WTC11 (cell line): ENCODE results near the gene TPM3. TPM values are rescaled to one million over a fixed set of nuclear protein-coding genes. Genes with fewer than 3 reads are reported as not detected.

Source experiments
- ATAC-seq: fragments of 200-7000 bp; cut with Tn5 transposase; 2 replicates; pipeline ENCODE4 v1.10.0; 2021; ENCODE audit warnings: mild to moderate bottlenecking, moderate library complexity
- CTCF ChIA-PET: fragments of 300-600 bp; sonication (Branson Sonifier 250); formaldehyde crosslinking; loops from one replicate; lab custom pipeline; 2021; ENCODE audit warnings: antibody characterized with exemption; lab: Charles Lee
- POLR2A ChIA-PET: fragments of 350-600 bp; sonication (Branson Sonifier 250); formaldehyde crosslinking; loops from one replicate; lab custom pipeline; 2021; ENCODE audit warnings: antibody characterized with exemption; lab: Charles Lee
- DNase-seq: peaks from one replicate; pipeline ENCODE4 v3.0.0; 2021; ENCODE audit warnings: low spot score
- H3K27ac Mint-ChIP-seq: 2 replicates; pipeline ENCODE4 v1.8.0; 2021; ENCODE audit warnings: mixed read lengths
- H3K27me3 Mint-ChIP-seq: 2 replicates; pipeline ENCODE4 v1.8.0; 2021; ENCODE audit warnings: low read depth, mild to moderate bottlenecking, moderate library complexity, mixed read lengths
- H3K36me3 Mint-ChIP-seq: 2 replicates; pipeline ENCODE4 v1.8.0; 2021; ENCODE audit warnings: mixed read lengths
- H3K4me1 Mint-ChIP-seq: 2 replicates; pipeline ENCODE4 v1.8.0; 2022; ENCODE audit warnings: mixed read lengths
- H3K4me3 Mint-ChIP-seq: 2 replicates; pipeline ENCODE4 v1.8.0; 2021; ENCODE audit warnings: mild to moderate bottlenecking, moderate library complexity, mixed read lengths
- H3K9me3 Mint-ChIP-seq: 2 replicates; pipeline ENCODE4 v1.8.0; 2021; ENCODE audit warnings: mixed read lengths
- ELF4 ChIP-seq: sonication (generic); formaldehyde crosslinking; IDR thresholded peaks from 2 replicates; pipeline ENCODE4 v1.8.1; 2022; ENCODE audit warnings: low read depth, mild to moderate bottlenecking, moderate library complexity, missing genetic modification reagents
- ETV6 ChIP-seq: sonication (generic); formaldehyde crosslinking; IDR thresholded peaks from 2 replicates; pipeline ENCODE4 v1.8.1; 2022; ENCODE audit warnings: mild to moderate bottlenecking, missing genetic modification reagents
- FOXJ3 ChIP-seq: sonication (generic); formaldehyde crosslinking; IDR thresholded peaks from 2 replicates; pipeline ENCODE4 v1.9.0; 2021; ENCODE audit warnings: missing genetic modification reagents, mild to moderate bottlenecking, borderline replicate concordance
- GABPB1 ChIP-seq: sonication (generic); formaldehyde crosslinking; IDR thresholded peaks from 2 replicates; pipeline ENCODE4 v1.8.1; 2023; ENCODE audit warnings: mild to moderate bottlenecking, missing genetic modification reagents
- OVOL2 ChIP-seq: fragments of 250-450 bp; sonication (Bioruptor Pico); IDR thresholded peaks from 2 replicates; pipeline ENCODE4 v1.9.0; 2021; ENCODE audit warnings: mild to moderate bottlenecking, borderline replicate concordance
- TCF7 ChIP-seq: sonication (generic); formaldehyde crosslinking; IDR thresholded peaks from 2 replicates; pipeline ENCODE4 v1.8.0; 2022; ENCODE audit warnings: mild to moderate bottlenecking, low read depth, missing genetic modification reagents, moderate library complexity
- ZNF396 ChIP-seq: fragments of 250-450 bp; sonication (Bioruptor Pico); IDR thresholded peaks from 2 replicates; pipeline ENCODE4 v1.8.0; 2021; ENCODE audit warnings: mild to moderate bottlenecking, moderate library complexity, borderline replicate concordance
- total RNA-seq: library from RNA; stranded (reverse); gene quantifications from 3 replicates; pipeline ENCODE4 v1.2.3, GENCODE V29; 2021
- TF ChIP-seq, protein P1 (sequence below): sonication (generic); formaldehyde crosslinking; IDR thresholded peaks from 2 replicates; pipeline ENCODE4 v1.8.0; 2022; ENCODE audit warnings: mild to moderate bottlenecking, missing genetic modification reagents
- TF ChIP-seq, protein P2 (sequence below): sonication (generic); formaldehyde crosslinking; IDR thresholded peaks from 2 replicates; pipeline ENCODE4 v1.8.0; 2022; ENCODE audit warnings: mild to moderate bottlenecking, missing genetic modification reagents
- TF ChIP-seq, protein P3 (sequence below): sonication (generic); formaldehyde crosslinking; IDR thresholded peaks from 2 replicates; pipeline ENCODE4 v1.8.1; 2023; ENCODE audit warnings: mild to moderate bottlenecking, missing genetic modification reagents, borderline replicate concordance
- TF ChIP-seq, protein P4 (sequence below): sonication (generic); formaldehyde crosslinking; IDR thresholded peaks from 2 replicates; pipeline ENCODE4 v1.8.1; 2022; ENCODE audit warnings: missing genetic modification reagents, borderline replicate concordance
- TF ChIP-seq, protein P5 (sequence below): fragments of 250-450 bp; sonication (Bioruptor Pico); IDR thresholded peaks from 2 replicates; pipeline ENCODE4 v1.8.0; 2021; ENCODE audit warnings: mild to moderate bottlenecking
- TF ChIP-seq, protein P6 (sequence below): sonication (generic); formaldehyde crosslinking; IDR thresholded peaks from 2 replicates; pipeline ENCODE4 v1.8.0; 2022; ENCODE audit warnings: mild to moderate bottlenecking, missing genetic modification reagents
- TF ChIP-seq, protein P7 (sequence below): fragments of 250-450 bp; sonication (Bioruptor Pico); conservative IDR thresholded peaks from 2 replicates; pipeline ENCODE4 v1.9.0; 2021; ENCODE audit warnings: mild to moderate bottlenecking

TPM3 gene
- total RNA-seq, 1 experiment from 2014 or later, result 614 TPM

DNA sequence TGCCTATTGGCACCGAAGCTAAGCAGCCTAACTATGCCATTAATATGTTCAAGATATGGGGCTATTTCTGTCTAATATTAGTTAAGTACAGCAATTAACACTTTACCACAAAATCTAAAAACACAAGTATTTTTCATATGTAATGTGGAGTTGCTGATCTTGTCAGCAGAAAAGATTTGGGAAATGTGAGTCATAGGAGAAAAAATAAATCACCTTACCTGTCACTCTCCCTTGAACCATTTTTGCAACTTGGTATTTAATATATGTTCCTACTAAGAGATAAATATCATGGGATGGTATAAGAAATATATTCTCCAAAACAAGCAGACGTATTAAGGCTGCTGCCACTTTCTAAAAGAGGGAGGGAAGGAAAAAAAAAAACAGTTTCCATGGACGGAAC, 54.0 kb downstream of the TPM3 start (continued):
- TF ChIP-seq, protein P1, sequence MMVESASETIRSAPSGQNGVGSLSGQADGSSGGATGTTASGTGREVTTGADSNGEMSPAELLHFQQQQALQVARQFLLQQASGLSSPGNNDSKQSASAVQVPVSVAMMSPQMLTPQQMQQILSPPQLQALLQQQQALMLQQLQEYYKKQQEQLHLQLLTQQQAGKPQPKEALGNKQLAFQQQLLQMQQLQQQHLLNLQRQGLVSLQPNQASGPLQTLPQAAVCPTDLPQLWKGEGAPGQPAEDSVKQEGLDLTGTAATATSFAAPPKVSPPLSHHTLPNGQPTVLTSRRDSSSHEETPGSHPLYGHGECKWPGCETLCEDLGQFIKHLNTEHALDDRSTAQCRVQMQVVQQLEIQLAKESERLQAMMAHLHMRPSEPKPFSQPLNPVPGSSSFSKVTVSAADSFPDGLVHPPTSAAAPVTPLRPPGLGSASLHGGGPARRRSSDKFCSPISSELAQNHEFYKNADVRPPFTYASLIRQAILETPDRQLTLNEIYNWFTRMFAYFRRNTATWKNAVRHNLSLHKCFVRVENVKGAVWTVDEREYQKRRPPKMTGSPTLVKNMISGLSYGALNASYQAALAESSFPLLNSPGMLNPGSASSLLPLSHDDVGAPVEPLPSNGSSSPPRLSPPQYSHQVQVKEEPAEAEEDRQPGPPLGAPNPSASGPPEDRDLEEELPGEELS (CRISPR knock-in tag), result no peak

DNA sequence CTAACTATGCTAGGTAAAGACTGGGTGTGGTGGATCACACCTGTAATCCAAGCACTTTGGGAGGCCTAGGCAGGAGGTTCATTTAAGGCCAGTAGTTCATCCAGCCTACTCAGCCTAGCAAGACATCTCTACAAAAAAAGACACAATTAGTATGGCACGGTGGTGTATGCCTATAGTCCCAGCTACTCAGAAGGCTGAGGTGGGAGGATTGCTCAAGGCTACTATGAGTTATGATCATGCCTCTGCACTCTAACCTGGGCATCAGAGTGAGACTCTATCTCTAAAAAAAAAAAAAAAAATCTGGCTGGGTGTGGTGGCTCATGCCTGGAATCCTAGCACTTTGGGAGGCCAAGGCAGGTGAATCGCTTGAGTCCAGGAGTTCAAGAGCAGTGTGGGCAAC, 58.6 kb downstream of the TPM3 start:
- Mint-ChIP-seq H3K9me3 (no peaks in the 10 kb centered on the region), H3K27ac (no peak overlapping the region), H3K36me3 (no peaks in the 10 kb centered on the region), H3K4me3 (no peak overlapping the region), H3K4me1 (no peaks in the 10 kb centered on the region), H3K27me3 (no peaks in the 10 kb centered on the region)
- CTCF ChIA-PET, result no interaction called here
- POLR2A ChIA-PET, result interaction anchor here (0.7 kb wide), 1 partner anchor 114 kb away, joined by 3 read pairs; no protein-coding TSS in a partner anchor
- TF ChIP-seq, protein P2, sequence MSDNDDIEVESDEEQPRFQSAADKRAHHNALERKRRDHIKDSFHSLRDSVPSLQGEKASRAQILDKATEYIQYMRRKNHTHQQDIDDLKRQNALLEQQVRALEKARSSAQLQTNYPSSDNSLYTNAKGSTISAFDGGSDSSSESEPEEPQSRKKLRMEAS (CRISPR knock-in tag), result no peak
- TF ChIP-seq, protein P3, sequence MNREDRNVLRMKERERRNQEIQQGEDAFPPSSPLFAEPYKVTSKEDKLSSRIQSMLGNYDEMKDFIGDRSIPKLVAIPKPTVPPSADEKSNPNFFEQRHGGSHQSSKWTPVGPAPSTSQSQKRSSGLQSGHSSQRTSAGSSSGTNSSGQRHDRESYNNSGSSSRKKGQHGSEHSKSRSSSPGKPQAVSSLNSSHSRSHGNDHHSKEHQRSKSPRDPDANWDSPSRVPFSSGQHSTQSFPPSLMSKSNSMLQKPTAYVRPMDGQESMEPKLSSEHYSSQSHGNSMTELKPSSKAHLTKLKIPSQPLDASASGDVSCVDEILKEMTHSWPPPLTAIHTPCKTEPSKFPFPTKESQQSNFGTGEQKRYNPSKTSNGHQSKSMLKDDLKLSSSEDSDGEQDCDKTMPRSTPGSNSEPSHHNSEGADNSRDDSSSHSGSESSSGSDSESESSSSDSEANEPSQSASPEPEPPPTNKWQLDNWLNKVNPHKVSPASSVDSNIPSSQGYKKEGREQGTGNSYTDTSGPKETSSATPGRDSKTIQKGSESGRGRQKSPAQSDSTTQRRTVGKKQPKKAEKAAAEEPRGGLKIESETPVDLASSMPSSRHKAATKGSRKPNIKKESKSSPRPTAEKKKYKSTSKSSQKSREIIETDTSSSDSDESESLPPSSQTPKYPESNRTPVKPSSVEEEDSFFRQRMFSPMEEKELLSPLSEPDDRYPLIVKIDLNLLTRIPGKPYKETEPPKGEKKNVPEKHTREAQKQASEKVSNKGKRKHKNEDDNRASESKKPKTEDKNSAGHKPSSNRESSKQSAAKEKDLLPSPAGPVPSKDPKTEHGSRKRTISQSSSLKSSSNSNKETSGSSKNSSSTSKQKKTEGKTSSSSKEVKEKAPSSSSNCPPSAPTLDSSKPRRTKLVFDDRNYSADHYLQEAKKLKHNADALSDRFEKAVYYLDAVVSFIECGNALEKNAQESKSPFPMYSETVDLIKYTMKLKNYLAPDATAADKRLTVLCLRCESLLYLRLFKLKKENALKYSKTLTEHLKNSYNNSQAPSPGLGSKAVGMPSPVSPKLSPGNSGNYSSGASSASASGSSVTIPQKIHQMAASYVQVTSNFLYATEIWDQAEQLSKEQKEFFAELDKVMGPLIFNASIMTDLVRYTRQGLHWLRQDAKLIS (CRISPR knock-in tag), result no peak
- TF ChIP-seq FOXJ3 (CRISPR knock-in tag) (no peak), GABPB1 (no peak), ETV6 (CRISPR knock-in tag) (no peak), ELF4 (CRISPR knock-in tag) (no peak), OVOL2 (no peak), ZNF396 (CRISPR knock-in tag) (no peak), TCF7 (CRISPR knock-in tag) (no peak)
- TF ChIP-seq, protein P4, sequence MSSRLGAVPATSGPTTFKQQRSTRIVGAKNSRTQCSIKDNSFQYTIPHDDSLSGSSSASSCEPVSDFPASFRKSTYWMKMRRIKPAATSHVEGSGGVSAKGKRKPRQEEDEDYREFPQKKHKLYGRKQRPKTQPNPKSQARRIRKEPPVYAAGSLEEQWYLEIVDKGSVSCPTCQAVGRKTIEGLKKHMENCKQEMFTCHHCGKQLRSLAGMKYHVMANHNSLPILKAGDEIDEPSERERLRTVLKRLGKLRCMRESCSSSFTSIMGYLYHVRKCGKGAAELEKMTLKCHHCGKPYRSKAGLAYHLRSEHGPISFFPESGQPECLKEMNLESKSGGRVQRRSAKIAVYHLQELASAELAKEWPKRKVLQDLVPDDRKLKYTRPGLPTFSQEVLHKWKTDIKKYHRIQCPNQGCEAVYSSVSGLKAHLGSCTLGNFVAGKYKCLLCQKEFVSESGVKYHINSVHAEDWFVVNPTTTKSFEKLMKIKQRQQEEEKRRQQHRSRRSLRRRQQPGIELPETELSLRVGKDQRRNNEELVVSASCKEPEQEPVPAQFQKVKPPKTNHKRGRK (CRISPR knock-in tag), result no peak
- TF ChIP-seq, protein P5, sequence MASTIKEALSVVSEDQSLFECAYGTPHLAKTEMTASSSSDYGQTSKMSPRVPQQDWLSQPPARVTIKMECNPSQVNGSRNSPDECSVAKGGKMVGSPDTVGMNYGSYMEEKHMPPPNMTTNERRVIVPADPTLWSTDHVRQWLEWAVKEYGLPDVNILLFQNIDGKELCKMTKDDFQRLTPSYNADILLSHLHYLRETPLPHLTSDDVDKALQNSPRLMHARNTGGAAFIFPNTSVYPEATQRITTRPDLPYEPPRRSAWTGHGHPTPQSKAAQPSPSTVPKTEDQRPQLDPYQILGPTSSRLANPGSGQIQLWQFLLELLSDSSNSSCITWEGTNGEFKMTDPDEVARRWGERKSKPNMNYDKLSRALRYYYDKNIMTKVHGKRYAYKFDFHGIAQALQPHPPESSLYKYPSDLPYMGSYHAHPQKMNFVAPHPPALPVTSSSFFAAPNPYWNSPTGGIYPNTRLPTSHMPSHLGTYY, result no peak
- TF ChIP-seq, protein P6, sequence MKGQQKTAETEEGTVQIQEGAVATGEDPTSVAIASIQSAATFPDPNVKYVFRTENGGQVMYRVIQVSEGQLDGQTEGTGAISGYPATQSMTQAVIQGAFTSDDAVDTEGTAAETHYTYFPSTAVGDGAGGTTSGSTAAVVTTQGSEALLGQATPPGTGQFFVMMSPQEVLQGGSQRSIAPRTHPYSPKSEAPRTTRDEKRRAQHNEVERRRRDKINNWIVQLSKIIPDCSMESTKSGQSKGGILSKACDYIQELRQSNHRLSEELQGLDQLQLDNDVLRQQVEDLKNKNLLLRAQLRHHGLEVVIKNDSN (CRISPR knock-in tag), result no peak
- TF ChIP-seq, protein P7, sequence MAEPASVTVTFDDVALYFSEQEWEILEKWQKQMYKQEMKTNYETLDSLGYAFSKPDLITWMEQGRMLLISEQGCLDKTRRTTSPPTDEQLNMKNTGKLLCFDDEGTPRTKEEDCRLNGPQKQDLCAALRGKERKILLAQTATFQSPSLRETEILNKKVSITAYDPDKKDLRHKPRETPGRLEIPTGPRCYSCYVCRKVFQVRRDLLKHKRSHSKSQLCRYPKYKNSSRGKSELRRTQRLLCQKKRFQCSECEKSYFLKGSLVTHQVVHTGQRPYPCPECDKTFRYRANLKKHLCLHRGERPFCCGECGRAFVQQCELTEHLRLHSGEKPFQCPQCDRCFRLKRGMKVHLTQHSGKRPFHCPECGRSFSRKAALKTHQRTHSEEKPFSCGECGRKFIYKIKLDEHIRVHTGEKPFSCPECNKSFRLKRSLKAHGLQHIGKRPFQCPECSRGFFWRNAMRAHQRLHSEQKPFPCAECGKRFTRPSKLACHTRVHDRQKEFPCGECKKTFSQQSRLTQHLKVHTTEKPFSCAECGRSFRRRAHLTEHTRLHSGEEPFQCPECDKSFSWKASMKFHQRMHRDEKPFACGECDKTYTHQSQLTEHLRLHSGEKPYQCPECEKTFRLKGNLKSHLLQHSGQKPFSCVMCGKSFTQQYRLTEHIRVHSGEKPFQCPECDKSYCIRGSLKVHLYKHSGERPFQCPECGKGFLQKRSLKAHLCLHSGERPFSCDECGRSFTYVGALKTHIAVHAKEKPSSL, result no peak
- ATAC-seq (no peak), DNase-seq (no peak)
